GM04503 (cell line): ENCODE results near the gene SLC2A8.

Experiments
- DNase-seq: peaks from one replicate; pipeline ENCODE4 v3.0.0-alpha.2; 2012; ENCODE audit warnings: low read depth

The SLC2A8 gene

GRCh38 chr9:127382541-127382940 lies 14.4 kb upstream of the SLC2A8 start:
- DNase-seq: no peak

- no peak for DNase-seq
Measured at GRCh38 chr9:127384016-127384730, 12.8 kb upstream of the SLC2A8 start.

GRCh38 chr9:127384901-127385300 lies 12.1 kb upstream of the SLC2A8 start:
- DNase-seq: no peak

GRCh38 chr9:127386249-127386648 lies 10.7 kb upstream of the SLC2A8 start:
- DNase-seq: no peak

GRCh38 chr9:127386981-127387380 lies 10.0 kb upstream of the SLC2A8 start:
- no peak for DNase-seq

- DNase-seq: peak; percentile 84
Measured at GRCh38 chr9:127388037-127388855, 8.7 kb upstream of the SLC2A8 start.

- no peak for DNase-seq
Measured at GRCh38 chr9:127388856-127389238, 8.1 kb upstream of the SLC2A8 start.

- no peak for DNase-seq
Measured at GRCh38 chr9:127389381-127390247, 7.4 kb upstream of the SLC2A8 start.

- no peak for DNase-seq
Measured at GRCh38 chr9:127390248-127390545, 6.8 kb upstream of the SLC2A8 start.

- no peak for DNase-seq
Measured at GRCh38 chr9:127390563-127390962, 6.4 kb upstream of the SLC2A8 start.

- DNase-seq: no peak
Measured at GRCh38 chr9:127392166-127392565, 4.8 kb upstream of the SLC2A8 start.

GRCh38 chr9:127392976-127393375 lies 4.0 kb upstream of the SLC2A8 start:
- DNase-seq: no peak

GRCh38 chr9:127393645-127394044 lies 3.3 kb upstream of the SLC2A8 start:
- DNase-seq: no peak

- DNase-seq: no peak
Measured at GRCh38 chr9:127395497-127396252, 1.3 kb upstream of the SLC2A8 start.

- DNase-seq: no peak
Measured at GRCh38 chr9:127396253-127396807, 639 bp upstream of the SLC2A8 start.

- no peak for DNase-seq
Measured at GRCh38 chr9:127397646-127398274, 791 bp downstream of the SLC2A8 start.

GRCh38 chr9:127398275-127398647 lies 1.3 kb downstream of the SLC2A8 start:
- no peak for DNase-seq

- no peak for DNase-seq
Measured at GRCh38 chr9:127398715-127399400, 1.9 kb downstream of the SLC2A8 start.

GRCh38 chr9:127399736-127400269 lies 2.8 kb downstream of the SLC2A8 start:
- DNase-seq: no peak

GRCh38 chr9:127402401-127403090 lies 5.6 kb downstream of the SLC2A8 start:
- DNase-seq: no peak
